ENCODE data around the gene ENDOD1.
"Not testable (repeated sequence)": the region's sequence is repeated elsewhere in the genome, so short reads cannot be mapped to it uniquely, and the experiment has no call there.

ENDOD1 gene, protein sequence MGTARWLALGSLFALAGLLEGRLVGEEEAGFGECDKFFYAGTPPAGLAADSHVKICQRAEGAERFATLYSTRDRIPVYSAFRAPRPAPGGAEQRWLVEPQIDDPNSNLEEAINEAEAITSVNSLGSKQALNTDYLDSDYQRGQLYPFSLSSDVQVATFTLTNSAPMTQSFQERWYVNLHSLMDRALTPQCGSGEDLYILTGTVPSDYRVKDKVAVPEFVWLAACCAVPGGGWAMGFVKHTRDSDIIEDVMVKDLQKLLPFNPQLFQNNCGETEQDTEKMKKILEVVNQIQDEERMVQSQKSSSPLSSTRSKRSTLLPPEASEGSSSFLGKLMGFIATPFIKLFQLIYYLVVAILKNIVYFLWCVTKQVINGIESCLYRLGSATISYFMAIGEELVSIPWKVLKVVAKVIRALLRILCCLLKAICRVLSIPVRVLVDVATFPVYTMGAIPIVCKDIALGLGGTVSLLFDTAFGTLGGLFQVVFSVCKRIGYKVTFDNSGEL

GRCh38 chr11:95089620-95090542 is at the start of gene ENDOD1:
ENDOD1 (plus strand) TSS chr11:95089846; CDS start chr11:95089928, 82 bp downstream.
- DNase-seq = peak; percentile 91

DNA sequence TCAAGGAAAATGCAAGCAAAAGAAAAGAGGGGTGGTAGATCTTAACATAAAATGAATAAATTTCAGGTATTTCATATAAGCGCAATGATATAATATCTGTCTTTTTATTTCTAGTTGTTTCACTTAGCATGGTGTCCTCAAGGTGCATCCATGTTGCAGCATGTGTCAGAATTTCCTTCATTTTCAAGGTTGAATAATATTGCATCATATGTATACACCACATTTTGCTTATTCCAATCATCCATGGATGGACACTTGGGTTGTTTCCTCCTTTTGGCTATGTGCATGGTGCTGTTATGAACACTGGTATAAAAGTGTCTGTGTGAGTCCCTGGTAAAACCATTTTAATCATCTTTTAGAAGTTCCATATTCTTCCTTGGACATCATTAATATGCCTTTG is 47.4 kb upstream of the ENDOD1 start:
- no peak for DNase-seq

GRCh38 chr11:95042906-95043305 is 46.7 kb upstream of the ENDOD1 start:
- DNase-seq = no peak

- no peak for DNase-seq
Observed at GRCh38 chr11:95044010-95044409, 45.6 kb upstream of the ENDOD1 start.

DNA sequence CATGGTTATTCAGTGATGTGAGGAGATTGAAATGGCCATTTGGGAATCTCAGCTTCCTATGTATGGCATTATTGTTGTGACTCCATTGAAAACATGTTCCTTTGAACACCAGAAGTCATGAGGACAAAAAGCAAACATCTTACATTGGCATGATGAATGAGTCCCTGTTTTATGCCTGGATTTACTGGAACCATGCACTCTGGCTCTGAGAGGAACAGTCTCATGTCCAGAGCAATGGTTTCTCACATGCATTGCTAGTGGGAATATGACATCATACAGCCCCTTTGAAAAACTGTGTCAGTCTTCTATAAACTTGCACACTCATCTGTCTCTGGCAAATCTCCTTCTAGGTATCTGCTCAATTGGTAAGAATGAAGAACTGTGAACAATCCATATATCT is 43.8 kb upstream of the ENDOD1 start:
- DNase-seq = no peak

DNA sequence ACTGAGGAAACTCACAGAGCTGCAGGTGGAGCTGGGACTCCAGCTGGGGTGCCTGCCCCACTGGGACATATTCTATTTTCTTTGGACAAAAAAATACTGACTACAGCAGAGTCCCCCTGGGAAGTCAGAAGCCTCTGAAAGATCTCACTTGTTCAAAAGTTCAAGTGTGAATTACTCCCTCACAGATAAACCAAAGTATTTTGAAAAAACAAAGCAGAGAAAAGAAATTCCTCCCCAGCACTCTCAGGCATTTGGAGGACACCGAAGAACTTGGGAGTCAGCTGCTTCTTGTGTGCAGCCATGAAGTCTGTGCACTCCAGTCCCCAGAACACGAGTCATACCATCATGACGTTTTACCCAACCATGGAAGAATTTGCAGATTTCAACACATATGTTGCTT is 40.5 kb upstream of the ENDOD1 start, which contains the start of gene KDM4F:
Gene KDM4F (plus strand): TSS at position 301 of the 400 bp plus-strand sequence.
- DNase-seq = not testable (repeated sequence)

DNA sequence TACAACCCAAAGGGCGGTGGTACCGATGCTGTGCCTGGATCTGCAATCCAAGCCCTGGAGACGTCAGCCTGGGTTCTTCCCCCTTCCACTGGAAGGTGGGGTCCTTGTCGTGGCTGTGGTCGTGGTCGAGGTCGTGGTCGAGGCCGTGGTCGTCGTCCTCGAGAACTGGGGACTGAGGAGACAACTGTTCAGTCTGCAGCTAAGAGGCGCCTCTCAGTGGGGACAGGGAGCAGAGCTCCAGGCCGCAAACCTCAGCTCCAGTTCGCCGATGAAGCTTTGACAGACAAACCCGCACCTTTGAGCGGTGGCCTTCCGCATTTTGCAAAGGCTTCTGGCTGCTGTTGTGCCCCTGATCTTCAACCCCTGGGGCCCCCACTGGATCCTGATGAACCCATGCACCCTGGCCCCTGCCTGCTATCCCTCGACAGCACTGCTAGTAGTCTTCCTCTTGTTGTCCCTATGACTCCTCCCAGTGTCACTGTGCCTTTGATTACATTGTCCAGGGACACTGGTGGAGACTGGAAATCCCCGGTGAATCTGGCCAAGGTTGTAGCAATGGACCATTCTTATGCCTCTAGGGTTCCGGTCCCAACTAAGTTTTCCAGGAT is 38.9 kb upstream of the ENDOD1 start:
- no peak for DNase-seq

GRCh38 chr11:95054356-95054755 is 35.3 kb upstream of the ENDOD1 start:
- no peak for DNase-seq

DNA sequence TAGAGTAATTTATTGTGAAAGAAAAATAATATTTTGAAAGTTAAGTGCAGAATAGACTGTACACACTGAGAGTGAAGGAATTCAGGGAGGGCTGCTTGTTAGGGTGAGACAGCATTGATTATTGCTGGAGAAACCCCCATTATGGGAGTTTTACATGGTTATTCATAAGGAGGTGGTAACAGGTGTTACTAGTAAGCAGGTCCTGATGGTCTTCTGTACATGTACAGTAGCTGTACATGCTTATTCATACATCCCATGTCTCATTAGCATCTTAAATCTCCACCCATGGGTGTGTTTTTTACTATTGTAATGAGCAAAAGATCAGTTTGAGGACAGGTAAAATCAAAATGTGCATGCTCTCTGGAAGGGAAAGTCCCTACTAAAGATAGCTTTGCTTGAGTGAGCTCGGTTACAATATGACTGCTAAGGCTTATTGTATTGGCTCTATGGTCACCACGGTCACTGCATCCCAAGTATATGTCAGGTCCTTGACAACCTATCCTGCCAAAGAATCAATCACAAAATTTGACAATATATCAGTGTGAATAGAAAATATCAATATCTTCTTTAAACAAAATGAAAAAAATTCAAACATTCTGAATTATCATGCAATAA is 34.3 kb upstream of the ENDOD1 start:
- no peak for DNase-seq

GRCh38 chr11:95057959-95058358 is 31.7 kb upstream of the ENDOD1 start:
- DNase-seq = no peak

DNA sequence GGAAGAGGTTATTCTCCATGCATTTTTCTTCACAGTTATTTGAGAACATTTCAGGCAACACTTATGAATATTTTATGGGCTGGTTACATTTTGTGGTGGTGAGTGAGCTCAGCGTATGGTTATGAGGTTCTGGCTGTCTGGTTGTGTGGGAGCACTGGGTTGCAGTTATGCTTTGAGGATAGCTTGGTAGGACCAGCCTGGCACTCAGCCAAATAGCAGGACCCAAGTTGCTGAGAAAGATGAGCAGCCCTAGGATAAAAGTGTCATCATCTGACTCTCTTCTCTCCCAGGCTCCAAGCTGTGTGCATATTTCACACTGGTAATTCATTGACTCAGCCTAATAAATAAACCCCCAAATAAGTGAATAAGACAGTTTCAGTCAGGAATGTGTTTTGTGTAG is 31.0 kb upstream of the ENDOD1 start:
- no peak for DNase-seq

DNA sequence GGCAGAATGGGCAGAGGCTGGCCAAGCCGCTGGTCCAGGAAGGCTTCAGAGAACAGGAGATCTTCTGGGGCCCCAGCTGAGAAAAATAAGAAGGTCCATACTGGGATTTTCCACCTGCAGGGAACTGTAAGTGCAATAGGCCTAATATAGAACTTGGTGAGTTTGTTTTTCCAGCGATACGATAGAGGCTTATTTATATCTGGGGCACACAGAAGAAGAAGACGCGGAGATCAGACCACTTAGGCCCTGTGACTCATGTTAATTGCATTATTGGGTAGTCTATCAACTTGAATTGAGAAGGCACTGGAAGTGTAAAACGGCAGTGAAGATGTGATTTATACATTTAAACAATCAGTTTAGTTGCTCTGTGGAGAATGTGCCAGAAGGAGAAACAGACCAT is 30.6 kb upstream of the ENDOD1 start:
- no peak for DNase-seq

- DNase-seq = no peak
Observed at GRCh38 chr11:95065336-95065735, 24.3 kb upstream of the ENDOD1 start.

DNA sequence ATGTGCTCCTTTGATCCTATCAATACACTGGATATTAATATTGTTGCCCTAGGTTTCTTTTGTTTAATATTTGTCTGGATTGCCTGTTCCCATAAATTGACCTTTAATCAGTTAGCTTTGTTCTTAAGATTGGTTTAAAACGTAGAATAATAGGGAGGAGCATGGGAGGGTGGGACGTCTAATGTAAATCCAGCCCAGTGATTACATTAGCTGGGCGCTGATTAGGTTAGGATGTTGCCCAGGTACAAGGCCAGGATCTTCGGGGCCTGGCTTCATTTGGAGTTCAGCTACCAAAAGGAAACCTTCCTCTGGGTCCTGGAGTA is 23.0 kb upstream of the ENDOD1 start, which contains the start of gene SRSF8:
Gene SRSF8 (plus strand): TSS at position 204 of the 323 bp plus-strand sequence. CDS start 308 bp downstream, outside the sequence.
- DNase-seq = no peak

DNA sequence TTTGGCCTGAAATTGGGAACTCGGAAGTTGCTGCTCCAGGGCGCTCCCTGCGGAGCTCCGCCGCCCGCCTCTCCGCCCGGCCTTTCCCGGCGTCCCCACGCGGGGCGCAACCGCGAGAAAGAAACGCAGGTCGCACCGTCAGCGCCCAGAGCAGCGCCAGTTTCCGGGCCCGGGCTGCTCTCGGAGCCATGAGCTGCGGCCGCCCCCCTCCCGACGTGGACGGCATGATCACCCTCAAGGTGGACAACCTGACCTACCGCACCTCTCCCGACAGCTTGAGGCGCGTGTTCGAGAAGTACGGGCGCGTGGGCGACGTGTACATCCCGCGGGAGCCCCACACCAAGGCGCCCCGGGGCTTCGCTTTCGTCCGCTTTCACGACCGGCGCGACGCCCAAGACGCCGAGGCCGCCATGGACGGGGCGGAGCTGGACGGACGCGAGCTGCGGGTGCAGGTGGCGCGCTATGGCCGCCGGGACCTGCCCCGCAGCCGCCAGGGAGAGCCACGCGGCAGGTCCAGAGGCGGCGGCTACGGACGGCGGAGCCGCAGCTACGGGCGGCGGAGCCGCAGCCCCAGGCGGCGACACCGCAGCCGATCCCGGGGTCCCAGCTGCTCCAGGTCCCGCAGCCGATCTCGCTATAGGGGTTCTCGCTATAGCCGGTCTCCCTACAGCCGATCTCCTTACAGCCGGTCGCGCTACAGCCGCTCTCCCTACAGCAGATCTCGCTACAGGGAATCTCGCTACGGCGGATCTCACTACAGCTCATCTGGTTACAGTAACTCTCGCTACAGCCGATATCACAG is 22.4 kb upstream of the ENDOD1 start:
- peak; percentile 90 for DNase-seq

DNA sequence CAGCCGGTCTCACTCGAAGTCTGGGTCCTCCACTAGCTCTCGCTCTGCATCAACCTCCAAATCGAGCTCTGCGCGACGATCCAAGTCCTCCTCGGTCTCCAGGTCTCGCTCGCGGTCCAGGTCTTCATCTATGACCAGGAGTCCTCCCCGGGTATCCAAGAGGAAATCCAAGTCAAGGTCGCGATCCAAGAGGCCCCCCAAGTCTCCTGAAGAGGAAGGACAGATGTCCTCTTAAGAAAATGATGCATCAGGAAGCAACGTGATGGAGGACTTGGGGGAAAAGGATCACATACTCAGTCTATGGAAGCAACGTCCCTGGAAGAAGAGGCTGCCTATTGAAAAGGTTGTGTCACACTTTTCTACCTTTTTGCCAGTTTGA is 21.8 kb upstream of the ENDOD1 start:
- DNase-seq = no peak

- peak; percentile 87 for DNase-seq
Observed at GRCh38 chr11:95068549-95068948, 21.1 kb upstream of the ENDOD1 start.

DNA sequence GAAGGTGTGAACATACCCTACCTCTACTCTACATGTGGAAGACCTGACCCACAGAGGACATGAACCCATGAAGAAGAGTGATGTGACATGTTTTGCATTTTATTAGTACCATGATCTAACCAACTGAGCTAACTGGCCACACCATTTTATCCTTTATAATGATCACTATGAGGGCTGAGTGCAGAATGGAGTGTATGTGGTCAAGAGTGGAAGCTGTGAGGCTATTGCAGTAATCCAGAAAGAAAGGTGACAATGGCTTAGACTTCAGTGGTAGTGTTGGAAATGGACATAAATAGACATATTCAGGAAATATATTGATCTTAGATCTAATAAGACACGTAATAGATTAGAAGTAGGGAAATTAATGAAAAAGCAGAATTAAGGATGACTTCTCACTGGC is 19.2 kb upstream of the ENDOD1 start:
- no peak for DNase-seq

GRCh38 chr11:95072948-95073347 is 16.7 kb upstream of the ENDOD1 start:
- no peak for DNase-seq

DNA sequence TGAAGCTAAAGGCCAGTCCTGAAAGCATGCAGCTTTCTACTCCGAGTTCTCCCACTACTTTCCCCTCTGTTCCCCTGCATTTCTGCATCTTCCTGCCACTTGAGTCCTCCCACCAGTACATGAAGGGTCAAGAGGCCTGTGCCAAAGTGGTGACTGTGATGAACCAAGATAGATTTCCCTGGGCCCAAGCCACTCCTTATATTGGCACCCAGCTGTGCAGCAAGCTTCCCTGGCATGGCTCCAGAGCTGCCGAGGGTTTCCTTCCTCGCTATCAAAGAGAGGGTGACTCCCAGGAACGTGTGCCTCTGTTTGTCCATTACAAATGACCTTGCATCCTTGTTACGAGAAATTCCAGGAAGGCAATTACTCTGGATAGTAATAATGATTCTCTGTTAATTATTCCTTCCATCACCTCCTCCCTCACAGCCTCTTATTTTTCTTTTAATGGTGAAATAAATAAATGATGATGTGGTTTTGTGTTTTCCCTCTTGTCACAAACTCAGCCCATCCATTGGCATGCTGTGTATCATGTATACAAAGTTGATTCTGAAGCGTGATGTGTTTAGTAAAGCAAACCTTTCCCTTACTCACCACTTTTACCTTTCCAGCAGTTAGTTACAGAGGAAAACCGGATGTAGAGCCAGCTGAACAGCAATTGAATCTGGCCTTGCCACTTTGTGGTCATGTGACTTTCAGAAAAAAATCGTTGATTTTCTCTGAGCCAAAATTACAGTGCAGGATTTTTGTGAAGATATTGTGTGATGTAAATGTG is 14.7 kb upstream of the ENDOD1 start:
- peak; percentile 46 for DNase-seq

GRCh38 chr11:95076416-95076815 is 13.2 kb upstream of the ENDOD1 start:
- DNase-seq = no peak
